HG03064 (cell line): ENCODE data around the gene ITPK1.
"Not testable (repeated sequence)": the region's sequence is repeated elsewhere in the genome, so short reads cannot be mapped to it uniquely, and the experiment has no call there.

Experiments
- ATAC-seq: cut with Tn5 transposase; IDR thresholded peaks from one replicate; pipeline ENCODE4 v1.9.1; 2021; ENCODE audit warnings: low read depth; ENCODE audit not compliant: unreplicated experiment

Gene ITPK1

DNA sequence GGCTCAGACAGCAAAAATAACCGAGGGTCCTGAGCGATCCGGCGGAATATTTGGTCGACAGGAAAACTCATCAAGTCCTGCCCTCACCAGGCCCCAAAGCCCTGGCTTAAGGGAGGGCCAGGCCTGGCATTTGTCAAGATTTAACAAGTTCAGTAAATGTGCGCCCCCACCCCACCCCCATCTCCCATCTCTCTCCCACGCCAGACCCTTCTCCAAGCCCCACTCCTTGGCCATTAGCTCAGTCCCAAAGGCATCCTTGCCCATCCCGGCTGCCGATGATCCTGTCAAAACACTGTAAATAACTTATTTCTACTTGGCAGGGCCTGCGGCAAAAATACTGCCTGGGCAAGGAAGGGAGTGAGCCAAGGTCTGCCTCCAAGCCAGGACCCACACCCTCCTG lies 52.8 kb downstream of the ITPK1 start:
- ATAC-seq = no peak

DNA sequence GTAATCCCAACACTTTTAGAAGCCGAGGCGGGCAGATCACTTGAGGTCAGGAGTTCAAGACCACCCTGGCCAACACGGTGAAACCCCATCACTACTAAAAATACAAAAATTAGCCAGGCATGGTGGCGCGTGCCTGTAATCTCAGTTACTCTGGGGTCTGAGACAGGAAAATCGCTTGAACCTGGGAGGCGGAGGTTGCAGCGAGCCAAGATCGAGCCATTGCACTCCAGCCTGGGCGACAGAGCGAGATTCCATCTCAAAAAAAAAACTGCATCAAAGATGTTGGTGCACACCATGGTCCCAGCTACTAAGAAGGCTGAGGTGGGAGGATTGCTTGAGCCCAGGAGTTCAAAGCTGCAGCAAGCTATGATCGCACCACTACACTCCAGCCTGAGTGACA lies 53.7 kb downstream of the ITPK1 start:
- ATAC-seq = not testable (repeated sequence)

DNA sequence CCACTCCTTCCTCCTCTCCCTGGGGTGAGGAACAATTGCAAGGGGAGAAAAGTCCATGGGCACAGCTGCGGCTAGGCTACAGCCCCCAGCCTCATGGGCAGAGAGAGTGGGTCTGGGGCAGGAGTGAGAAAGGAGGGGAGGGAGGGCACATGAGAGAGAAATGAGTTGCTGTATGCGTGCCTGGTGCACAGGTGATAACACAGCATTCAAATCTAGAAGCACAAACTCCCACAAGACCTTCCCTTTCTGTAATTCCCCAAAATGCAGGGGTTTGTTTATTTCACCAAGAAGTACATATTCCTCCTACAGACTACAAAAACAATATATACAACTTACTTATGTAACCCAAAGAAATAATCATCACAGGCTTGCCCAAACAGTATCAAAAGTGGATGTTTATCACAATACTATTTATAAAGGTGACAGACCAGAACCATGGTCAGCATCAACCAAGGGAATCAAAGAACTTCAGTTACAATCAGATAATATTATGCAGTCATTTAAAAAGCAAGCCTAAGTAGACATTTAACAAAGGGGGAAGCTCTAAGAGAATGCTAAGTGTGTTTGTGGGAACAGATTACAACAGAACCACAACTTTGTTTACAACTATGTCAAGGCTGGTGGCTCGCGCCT lies 54.2 kb downstream of the ITPK1 start:
- no peak for ATAC-seq

DNA sequence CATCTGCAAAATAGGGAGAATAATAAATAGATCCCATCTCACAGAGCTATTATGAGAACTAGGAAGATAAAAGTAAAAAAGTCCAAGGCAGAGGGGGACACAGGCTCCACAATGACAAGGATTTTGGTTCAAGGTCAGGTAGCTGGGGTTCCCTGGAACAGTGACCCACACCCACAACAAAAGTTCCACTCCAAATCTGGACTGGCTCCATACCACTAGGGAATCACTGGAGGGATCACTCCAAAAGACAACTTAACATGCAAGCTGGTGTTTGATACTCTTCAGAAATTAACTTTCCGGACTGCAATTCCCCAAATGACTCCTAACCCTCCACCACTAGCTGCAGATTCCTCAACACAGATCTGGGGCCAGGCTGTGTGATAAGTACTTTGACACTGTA lies 54.9 kb downstream of the ITPK1 start:
- ATAC-seq = no peak

DNA sequence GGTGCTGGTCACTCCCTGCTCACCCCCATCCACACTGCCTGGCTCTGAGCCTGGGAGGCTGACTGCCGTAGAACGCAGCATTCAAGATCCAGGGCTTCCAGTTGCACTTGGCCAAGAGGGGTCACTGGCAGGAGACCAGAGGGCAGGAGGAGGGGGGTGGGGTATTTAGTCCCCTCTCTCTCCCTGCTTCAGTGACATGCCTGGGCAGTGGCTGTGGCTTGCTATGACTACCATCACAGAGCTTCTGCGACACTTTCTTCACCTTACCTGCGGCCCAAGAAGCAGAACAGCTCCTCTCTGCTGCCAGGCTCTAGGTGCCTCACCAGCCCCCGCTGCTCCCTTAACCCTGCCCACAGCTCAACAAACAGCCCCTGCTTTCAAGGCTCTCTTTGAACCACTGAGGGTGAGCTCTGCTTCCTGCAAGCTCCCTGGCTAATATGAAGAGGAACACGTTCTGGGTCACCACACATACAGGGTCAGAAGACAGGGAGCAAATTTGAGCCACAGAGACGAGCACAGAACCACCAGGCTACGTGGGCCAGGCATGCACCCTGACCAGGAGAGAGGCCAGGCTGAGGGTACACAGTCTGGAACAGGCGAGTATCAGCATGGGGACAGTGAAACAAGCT lies 55.7 kb downstream of the ITPK1 start:
- ATAC-seq = no peak

DNA sequence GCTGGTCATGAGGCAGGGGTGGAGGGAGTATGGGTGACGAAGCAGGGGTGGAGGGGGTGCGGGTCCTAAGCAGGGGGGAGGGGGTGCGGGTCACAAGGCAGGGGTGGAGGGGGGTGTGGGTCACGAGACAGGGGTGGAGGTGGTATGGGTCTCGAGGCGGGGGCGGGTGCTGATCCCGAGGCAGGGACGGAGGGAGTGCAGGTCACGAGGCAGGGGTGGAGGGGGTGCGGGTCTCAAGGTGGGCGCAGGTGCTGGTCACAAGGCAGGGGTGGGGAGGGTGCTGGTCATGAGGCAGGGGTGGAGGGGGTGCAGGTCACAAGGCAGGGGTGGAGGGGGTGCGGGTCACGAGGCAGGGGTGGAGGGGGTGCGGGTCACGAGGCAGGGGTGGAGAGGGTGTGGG lies 56.5 kb downstream of the ITPK1 start:
- ATAC-seq = no peak

DNA sequence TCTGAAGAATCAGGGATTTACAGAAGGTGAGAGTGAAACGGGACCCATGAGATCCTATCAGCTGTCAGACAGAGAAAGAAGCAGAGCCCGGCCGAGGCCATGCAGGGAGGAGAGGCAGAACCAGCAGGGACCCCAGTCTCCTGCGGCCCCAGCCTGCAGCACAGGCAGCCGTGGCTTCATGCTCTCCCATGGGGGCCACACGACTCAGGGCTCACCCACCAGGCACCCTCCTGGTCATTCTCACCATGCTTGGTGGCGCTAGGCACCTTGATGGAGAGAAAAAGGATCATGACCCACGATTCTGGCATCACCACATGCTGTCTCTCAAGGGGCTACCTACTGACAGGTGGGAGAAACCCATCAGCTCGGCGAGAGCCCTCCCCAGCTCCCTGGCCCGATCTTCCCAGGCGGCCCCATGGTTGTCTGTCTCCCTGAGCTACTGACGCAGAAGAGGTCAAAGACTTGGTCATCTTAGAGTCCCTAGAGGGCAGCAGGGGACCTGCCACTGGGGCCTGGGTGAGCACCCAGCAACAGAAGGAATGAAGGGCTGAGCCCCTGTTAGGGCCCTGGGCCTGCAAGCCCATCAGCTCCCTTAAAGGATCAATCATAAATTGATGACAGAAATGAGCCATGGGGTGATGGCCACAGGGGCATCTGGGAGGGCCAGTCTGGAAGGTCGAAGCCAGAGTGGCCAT lies 58.0 kb downstream of the ITPK1 start:
- ATAC-seq = no peak

DNA sequence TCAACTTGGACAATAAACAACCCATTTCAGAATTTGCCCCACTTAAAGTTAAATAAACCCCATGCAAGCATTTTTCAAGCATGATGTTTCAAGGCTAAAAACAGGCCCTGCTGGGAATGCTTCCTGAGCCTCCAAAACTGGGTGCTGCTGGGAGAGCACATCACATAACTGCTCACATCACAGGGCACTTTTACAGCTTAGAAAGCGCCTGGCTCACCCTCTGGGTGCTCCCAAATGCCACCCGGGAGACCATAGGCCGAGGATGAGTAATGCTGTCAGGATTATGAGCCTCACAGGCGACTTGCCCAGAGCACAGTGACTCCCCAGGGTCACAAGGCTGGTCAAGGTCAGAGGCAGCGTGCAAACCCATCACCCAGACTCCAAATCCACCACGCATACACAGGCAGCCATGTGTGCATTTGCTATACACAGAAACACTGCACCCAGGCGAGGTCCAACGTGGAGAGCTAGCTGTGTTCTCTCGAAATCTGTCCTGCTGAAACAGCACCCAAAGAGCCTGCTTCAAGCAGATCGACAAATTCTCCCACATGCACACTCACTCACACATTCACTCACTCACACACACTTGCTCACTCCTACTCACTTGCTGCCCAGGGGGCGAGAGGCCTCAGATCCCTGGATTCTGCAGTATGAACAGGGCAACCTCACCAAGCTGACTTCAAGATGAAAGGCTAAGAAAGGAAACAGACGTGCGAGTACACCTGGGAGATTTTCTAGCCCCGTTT lies 58.7 kb downstream of the ITPK1 start:
- no peak for ATAC-seq

DNA sequence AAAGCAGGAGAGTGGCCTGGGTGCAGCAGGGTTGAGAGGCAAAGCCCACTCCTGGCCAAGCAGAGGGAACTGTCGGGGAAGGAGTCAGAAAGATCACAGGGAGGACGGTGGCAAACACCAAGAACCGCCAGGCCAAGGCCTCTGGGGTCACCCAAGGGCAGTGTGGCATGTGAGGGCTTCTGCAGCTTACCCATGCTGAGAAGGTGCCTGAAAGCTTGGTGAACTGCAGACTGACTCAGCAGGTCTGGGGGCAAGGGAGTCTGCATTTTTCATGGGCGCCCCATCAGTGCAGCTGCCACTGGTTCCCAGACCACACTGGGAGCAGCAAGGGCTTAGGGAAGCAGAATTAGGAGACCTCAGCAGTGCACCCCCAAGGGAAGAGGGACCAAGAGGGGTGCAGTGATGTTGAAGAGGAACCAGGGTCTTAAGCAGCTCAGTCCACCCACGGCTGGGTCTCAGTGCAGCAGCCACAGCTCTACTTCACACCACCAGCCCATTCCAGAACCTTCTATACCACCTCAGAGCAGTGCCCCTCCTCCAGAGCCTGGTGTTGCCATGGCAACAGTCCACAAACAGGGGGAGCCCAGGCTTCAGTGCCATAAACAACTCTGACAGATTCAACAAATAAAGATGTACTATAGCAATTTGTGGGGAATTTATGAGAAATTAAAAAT lies 59.4 kb downstream of the ITPK1 start:
- no peak for ATAC-seq

DNA sequence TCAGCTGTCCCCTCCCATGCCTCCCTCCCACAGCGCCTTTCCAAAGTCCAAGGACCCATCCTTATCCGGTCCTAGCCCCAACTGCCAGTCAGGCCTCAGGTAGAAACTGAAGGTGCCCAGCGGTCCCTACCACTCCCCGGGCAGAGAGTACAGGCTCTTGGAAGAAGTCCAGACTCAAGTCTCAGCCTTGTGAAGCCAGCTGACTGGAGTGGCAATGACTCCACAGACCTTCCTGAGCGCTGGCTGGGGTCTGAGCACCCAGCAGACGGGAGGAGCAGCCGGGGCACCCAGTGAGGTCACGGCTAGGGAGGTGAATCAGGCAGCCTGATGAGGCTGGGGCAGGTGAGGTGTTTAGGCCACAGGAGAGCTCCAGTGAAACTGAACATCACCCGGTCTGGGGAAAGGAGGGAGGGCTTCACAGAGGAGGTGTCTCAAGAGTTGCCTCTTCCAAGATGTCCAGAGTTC lies 60.0 kb downstream of the ITPK1 start:
- ATAC-seq = no peak

DNA sequence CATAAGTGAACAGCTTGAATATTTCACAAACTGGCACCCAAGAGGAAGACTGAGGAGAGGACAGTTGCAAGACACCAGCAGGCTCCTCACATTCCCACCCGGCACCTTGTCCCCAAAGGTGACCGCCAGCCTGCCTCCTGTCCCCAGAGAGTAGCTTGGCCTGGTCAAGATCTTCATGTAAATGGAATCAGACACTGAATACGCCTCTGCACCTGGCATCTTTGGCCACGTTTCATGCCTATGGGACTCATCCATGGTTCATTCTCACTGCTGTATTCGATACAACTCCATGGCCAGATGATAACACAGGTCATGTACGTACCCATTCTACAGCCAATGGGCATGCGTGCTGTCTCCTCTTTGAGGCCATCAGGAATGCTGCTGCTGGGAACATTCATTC lies 60.8 kb downstream of the ITPK1 start:
- ATAC-seq = no peak

DNA sequence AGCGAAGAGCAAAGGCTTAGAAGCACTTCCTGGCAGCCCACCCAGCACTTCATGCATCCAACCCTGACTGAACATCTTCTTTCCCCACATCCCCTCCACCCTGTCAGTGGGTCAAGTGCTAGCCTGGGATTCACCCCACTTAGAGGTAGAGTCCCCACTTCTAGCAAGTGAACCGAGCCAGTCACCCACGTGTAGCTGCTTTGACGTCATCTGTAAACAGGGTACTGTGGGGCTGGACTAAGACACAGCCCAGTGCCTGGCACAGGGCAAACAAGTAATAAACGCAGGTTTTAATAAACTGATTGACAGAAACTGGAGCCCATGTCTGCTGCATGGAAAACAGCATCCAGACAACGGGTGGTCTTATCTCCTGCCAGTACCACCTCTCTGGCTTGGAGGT lies 61.7 kb downstream of the ITPK1 start:
- ATAC-seq = no peak

DNA sequence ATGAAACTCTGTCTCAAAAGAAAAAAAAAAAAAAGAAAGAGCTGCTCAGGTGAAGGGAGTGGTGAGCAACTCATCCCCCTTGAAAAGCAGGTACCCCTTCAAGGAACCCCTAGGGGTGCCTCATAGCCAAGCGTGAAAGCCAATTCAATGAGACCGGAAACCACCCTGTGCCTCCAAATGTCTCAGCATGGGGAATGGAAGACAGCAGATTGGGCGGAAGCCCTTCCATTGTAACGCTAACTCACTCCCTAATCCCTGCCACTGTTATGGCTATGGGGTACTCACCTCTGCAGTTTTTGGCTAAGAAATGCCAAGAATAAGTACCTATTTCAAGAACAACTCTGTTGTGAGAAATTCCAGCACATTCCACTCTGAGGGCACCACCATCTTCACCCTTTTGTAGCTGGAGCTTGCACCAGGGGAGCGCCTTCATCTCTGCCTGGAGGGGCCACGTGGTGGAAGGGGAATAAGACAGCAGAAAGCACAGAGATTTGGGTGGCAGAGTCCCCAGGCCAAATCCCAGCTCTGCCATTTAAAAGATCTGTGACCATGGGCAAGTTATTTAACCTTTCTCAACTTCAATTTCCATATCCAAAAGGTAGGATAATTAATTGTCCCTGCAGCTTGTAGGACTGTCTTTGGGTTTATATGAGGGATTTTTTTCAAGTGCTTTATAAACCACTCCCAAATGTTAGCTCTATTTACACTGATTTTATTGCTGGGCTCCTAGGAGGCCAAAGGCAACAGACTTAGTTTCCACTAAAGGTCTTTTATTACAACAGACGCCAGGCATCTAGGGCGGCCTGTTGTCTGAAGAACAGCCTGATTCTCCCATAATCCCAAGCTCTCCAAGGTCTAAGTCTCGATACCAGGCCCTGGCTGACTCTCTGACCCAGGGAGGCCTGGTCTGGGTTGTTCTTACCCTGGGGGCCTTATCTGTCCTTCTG lies 63.9 kb downstream of the ITPK1 start:
- ATAC-seq = no peak

DNA sequence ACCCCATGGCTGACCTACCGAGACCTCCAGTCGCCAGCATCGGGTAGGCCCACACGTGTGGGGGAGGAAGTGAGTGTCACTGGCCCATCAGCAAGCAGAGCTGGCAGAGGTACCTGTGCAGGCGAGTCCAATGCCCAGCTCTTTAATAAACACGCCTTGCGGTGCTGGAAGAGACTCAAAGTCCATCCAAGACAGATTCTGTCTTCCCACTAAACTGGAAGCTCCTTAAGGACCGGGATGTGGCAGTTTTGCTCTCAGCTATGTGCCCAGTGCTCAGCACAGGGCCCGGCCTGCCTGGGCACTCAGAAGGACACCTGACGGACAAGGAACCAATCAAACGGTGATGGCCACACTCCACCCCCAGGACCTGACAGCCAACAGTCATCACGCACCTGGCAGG lies 65.0 kb downstream of the ITPK1 start:
- no peak for ATAC-seq

DNA sequence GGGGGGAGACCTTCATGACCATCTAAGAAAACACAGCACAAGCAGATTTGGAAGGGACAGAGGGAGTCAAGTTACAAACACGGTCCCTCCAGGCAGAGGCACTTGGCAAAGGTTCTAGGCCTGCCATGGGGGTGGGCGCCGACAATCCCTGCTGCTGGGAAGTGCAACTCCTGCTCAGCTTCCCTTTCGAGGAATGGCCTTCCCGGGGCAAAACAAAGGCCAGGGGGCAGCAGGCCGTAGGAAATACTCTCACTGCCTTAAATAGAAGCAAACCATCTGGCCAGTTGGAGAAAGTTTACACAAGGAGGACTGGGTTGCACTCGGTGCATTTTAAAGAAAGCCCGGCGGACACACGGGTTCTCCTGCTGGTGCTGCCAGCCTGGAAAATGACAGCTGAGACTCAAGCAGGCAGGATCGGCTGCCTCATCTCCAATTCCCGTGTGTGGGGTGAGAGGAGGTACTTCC lies 65.8 kb downstream of the ITPK1 start:
- ATAC-seq = no peak

DNA sequence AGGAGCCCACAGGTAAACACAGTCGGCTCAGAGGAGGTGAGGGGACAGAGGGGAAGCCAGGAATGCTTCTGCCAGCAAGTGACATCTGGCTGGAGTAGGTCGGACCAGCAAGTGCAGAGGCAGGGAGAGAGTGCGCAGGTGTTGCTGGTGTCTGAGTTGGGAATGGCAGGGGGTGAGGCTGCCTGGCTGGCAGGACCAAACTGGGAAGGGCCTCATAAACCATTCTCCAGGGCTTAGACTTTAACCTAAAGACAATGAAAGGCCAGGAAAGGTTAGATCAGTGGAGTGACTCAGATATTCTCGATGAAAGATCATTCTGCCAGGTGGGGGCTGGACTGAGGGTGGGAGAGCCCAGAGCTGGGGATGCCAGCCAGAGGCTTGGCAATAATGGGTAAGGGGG lies 66.4 kb downstream of the ITPK1 start:
- no peak for ATAC-seq

DNA sequence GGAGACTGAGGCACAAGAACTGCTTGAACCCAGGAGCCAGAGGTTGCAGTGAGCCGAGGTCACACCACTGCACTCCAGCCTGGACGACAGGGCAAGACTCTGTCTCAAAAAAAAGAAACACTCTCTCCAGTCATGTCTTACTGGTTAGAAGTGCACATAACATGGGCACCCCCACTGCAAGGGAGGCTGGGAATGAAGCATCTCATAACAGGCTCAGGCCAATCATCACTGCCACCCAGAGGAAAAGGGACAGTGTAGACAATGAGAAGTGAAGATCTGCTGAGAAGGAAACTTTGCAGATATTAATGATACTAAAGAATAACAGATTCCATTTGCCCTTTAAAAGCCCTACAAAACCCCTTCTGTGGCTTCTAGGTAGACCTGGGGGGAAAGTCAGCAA lies 66.9 kb downstream of the ITPK1 start:
- ATAC-seq = no peak

DNA sequence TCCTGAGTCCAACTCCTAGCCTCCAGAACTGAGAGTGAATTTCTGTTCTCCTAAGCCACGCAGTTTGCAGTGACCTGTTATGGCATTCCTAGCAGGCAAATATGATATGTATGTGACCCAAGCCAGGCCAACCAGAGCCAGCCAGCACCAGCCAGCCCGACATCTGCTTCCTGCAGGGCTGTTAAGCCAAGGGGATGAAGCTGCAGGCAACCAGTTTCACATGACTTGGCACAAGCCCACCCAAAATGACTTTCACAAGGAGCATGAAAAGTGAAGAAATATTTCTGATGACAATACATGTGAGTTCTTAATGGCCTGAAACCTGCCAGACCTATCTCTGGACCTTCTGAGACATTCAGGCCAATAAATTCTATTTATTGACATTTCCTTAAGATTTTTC lies 68.1 kb downstream of the ITPK1 start:
- no peak for ATAC-seq

DNA sequence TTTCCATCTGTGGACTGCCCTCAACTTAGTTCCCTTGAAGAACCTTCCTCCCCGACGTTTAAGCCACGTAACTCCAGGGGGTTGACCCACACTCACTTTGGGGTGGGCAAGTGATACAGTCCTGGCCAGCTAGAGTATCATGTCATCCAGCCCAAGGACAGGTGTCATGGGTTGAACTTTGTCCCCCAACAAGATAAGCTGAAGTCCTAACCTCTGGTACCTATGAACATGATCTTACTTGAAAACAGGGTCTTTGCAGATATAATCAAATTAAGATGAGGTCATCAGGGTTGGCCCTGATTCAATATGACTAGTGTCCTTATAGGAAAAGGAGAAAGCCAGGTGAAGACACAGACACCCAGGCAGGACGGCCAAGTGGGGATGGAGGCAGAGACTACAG lies 68.6 kb downstream of the ITPK1 start:
- ATAC-seq = no peak

DNA sequence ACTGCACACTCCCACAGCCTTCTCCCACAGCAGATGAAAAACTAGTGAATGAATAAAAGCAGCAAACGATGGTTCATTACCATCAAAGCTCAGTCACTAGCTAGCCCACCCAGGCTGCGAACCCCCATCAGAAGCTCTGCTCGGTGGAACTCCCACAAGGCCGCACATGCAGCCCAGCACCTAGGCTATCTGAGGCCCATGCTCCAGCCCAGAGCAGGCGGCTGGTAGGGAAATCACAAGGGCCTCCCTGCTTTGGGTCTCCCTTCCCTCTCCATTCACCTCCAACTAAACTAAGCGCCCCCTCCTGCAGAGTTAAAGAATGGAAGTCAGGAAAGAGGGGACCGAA lies 69.0 kb downstream of the ITPK1 start:
- ATAC-seq = no peak
